Measurements from ENCODE around the gene LHX8. TPM values are rescaled to one million over a fixed set of nuclear protein-coding genes. Genes with fewer than 3 reads are reported as not detected.
A peak's percentile ranks its signal among the peaks of the same experiment; 100 is the strongest.

LHX8 gene
- polyA plus RNA-seq, 1 experiment, result 0.06 TPM

GRCh38 chr1:75188892-75189291 is 54.7 kb downstream of the LHX8 start:
- ChIA-PET POLR2A (no interaction called here), CTCF (interaction anchor here (0.8 to 1.3 kb wide), 2 partner anchors 12 to 14 kb away, joined by 3 to 4 read pairs; no protein-coding TSS in a partner anchor)
- Histone ChIP-seq H3K27me3 (ENCODE audit: control insufficient read depth, insufficient read depth, low read length) (no peaks in the 10 kb centered on the region), H3K4me3 (ENCODE audit: low read depth, low read length) (no peak overlapping the region), H3K36me3 (ENCODE audit: control insufficient read depth, insufficient read depth, low read length) (no peaks in the 10 kb centered on the region)
- no peak for DNase-seq (ENCODE audit: low read depth)
- TF ChIP-seq CTCF (IDR thresholded peaks at IDR 0.05; ENCODE audit: insufficient read depth, low read depth, low read length), result no peak

GRCh38 chr1:75198163-75198562 is 64.0 kb downstream of the LHX8 start:
- no peak for DNase-seq (ENCODE audit: low read depth)
- Histone ChIP-seq H3K36me3 (ENCODE audit: control insufficient read depth, insufficient read depth, low read length) (no peaks in the 10 kb centered on the region), H3K4me3 (ENCODE audit: low read depth, low read length) (no peak overlapping the region), H3K27me3 (ENCODE audit: control insufficient read depth, insufficient read depth, low read length) (no peaks in the 10 kb centered on the region)
- no peak for TF ChIP-seq CTCF (IDR thresholded peaks at IDR 0.05; ENCODE audit: insufficient read depth, low read depth, low read length)
- ChIA-PET POLR2A (no interaction called here), CTCF (no interaction called here)

DNA sequence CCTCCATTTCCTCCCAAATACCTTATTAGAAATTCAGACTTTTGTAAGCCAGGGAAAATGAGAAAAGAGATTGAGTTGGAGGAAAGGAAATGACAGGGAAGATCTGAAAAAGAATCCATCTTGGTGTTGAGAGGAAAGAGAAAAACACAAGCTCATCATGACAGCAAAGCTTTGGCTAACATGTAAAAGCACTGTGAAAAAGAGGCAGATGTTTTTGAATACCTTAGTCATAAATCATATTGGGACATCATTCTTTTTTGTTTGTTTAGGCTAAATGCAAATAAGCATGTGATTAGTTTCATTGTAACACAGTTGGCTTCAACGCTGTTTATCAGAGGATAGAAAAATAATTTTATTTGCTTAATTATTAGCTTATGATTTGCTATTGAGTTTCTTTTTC is 64.6 kb downstream of the LHX8 start:
- TF ChIP-seq CTCF (IDR thresholded peaks at IDR 0.05; ENCODE audit: insufficient read depth, low read depth, low read length), result no peak
- ChIA-PET POLR2A (no interaction called here), CTCF (interaction anchor here (1.4 kb wide), 1 partner anchor 427 kb away, joined by 3 read pairs; no protein-coding TSS in a partner anchor)
- no peak for DNase-seq (ENCODE audit: low read depth)
- Histone ChIP-seq H3K36me3 (ENCODE audit: control insufficient read depth, insufficient read depth, low read length) (no peaks in the 10 kb centered on the region), H3K27me3 (ENCODE audit: control insufficient read depth, insufficient read depth, low read length) (no peaks in the 10 kb centered on the region), H3K4me3 (ENCODE audit: low read depth, low read length) (no peak overlapping the region)

DNA sequence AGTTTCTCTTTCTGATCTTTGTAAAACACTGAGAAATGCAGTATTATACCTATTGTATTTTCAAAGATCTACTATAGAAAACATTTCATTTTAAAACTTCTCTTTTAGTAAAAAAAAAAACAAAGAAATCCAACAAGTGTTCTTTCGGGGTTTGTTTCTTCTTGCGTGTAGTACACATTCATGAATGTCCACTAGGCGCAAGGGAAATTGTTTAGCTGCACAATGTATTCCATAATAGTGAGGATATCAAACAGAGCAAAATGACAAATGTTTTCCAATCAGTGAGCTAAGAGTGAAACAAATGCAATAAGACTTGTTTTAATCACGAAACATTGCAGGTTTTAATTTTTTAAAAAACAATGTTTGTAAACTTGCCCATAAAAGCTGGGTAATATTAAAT is 68.6 kb downstream of the LHX8 start:
- no peak overlapping the region for H3K4me3 ChIP-seq (ENCODE audit: low read depth, low read length)
- no peak for DNase-seq (ENCODE audit: low read depth)
- TF ChIP-seq CTCF (IDR thresholded peaks at IDR 0.05; ENCODE audit: insufficient read depth, low read depth, low read length), result no peak
- no peaks in the 10 kb centered on the region for H3K36me3 ChIP-seq (ENCODE audit: control insufficient read depth, insufficient read depth, low read length)
- H3K27me3 ChIP-seq (ENCODE audit: control insufficient read depth, insufficient read depth, low read length), result no peaks in the 10 kb centered on the region
- ChIA-PET POLR2A (no interaction called here), CTCF (interaction anchor here (0.7 to 2.8 kb wide), 10 partner anchors 14 to 446 kb away, joined by 3 to 17 read pairs (median 3); no protein-coding TSS in a partner anchor)

DNA sequence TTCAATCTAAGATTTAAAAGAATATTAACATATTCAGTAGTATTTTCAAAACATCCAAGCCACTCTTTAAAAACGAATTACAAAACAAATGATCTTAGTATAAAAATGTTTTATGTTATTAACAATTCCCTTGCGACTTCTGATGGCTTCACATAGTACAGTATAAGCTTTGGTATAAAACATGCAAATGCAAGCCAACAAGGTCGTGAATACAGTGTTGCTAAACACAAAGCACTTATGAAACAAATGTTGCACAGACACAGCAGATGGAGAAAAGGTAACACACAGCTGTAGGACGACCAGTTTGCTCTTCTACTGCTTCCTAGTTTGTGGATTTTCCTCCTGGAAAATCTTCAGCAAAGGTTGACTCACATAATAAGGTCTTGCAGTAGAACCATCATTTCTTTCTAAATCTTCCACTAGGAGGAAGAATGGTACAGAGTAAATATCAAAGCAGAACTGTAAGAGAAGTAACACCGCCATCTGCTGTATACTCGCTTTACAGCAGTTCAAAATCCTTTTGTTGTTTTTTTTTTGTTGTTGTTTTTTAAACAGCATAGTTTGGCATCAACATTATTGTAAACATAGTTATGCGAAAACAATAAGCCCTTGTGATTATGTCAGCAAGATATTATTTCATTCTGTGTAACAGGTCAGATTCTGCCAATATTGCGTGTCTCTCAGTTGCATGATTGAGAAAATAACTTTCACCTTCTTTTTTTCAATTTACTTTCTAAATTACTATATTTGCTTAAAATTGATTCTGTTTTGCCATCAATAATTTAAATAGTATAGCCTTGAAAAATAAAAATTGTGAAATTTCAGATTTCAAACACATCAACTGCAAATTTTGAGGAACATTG is 69.5 kb downstream of the LHX8 start:
- H3K36me3 ChIP-seq (ENCODE audit: control insufficient read depth, insufficient read depth, low read length), result no peaks in the 10 kb centered on the region
- H3K27me3 ChIP-seq (ENCODE audit: control insufficient read depth, insufficient read depth, low read length), result no peaks in the 10 kb centered on the region
- ChIA-PET POLR2A (no interaction called here), CTCF (interaction anchor here (0.7 to 2.8 kb wide), 11 partner anchors 15 to 447 kb away, joined by 3 to 17 read pairs (median 3); no protein-coding TSS in a partner anchor)
- peak; percentile 75 for TF ChIP-seq CTCF (IDR thresholded peaks at IDR 0.05; ENCODE audit: insufficient read depth, low read depth, low read length)
- peak; percentile 9 for DNase-seq (ENCODE audit: low read depth)
- H3K4me3 ChIP-seq (ENCODE audit: low read depth, low read length), result no peak overlapping the region

Data from BJ (cell line).